Measurements from ENCODE around the gene SF3B2.
"Not testable (repeated sequence)": the region's sequence is repeated elsewhere in the genome, so short reads cannot be mapped to it uniquely, and the experiment has no call there.

The SF3B2 gene

DNA sequence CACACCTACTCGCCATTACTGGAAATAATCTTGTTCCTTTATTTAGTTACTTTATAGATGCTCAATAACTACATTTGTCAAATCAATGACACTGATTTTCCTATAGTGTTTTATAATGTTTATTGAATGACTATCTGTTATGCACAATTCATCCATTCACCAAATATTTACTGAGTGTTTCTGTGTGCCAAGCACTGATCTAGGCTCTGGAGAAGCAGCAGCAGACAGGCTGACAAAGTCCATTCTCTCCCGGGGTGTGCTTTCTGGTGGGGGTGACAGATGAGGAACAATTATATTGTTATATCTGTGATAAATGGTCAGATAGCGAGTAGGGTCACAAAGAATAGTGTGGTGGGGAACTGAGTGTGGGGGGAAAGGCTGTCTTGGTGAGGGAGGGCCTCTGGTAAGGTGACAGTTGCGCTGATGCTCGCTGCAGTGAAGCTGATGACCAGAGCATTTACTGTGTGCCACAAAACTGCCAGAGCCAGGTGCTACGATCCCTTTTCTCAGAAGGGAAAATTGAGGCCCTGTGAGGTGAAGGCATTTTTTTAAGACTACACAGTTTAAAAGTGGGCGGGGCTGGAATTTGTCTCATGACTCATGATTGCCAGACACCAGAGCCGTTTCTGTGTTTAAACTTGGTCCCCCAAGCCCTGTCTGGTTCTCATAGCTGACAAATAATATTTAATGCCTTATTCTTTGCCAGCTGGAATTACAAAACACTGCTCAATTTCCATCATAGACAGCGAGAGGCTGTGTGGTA lies 28.1 kb downstream of the SF3B2 start:
- no peak for DNase-seq

DNA sequence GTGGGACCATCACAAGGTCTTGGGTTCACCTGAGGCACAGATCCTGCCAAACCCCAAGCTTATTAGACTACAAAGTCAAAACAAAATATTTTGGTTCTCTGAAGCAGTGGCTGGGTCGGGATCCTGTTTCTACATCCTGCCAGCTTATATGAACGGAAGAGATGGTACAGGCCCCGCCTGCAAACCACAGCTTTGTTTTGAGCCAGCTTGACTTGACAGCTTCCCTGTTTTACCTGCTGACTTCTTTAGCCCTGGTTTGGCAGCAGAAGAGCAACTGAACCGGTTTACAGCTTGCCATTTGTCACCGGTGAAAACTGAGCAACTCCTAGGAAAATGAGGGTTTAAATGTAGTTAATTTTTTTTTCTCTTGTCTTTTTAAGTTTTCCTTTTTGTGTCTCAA lies 29.3 kb downstream of the SF3B2 start:
- no peak for DNase-seq

DNA sequence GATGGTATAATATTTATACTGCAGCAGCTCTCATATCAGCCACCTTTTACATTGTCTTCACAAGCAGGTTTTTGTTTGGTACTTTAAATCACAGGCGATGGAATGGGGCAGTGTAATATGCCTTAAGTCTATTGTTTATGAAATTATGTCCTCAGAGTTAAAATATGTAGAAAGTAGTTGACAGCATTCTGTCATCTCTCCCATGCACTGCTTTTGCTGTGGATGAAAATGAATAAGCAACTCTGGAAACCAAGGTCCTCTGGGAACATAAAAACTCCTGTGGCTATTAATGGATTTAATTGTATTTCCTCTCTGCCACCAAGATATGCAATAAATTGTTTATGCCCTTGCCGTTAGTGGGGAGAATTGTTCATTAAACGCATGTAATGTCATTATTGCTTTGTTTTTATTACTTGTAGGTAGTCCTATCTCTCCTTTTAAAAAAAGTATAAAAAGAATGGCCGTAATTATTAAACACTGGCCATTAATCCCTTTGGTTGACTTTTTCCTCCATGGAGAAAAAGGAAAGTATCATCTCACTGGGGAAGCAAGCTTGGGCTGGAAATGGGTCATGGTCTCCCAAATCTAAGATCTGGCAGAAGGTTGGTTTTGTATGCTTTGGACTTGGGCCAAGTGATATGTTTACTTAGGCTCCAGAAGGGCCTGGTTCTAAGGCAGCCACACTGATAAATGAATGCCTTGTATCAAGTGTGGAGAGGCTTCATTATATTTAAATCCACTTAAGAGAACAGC lies 31.0 kb downstream of the SF3B2 start:
- DNase-seq = no peak

DNA sequence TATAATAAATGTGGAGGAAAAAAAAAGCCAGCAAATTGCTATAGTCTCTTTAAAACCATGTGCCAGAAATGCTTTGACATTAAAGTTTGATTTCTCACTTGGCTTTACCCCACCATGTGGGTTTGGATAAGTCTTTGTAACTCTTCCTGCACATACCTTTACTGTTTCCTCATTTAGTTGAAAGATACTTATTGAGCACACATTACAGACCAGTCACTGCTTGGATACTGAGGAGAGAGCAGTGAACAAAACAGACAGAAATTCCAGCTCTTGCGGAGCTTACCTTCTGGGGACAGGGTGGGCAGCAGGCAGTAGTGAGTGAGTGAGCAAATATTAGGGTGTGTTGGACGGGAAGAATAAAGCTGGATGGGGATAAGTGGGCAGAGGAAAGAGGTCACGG lies 31.6 kb downstream of the SF3B2 start:
- DNase-seq = no peak

DNA sequence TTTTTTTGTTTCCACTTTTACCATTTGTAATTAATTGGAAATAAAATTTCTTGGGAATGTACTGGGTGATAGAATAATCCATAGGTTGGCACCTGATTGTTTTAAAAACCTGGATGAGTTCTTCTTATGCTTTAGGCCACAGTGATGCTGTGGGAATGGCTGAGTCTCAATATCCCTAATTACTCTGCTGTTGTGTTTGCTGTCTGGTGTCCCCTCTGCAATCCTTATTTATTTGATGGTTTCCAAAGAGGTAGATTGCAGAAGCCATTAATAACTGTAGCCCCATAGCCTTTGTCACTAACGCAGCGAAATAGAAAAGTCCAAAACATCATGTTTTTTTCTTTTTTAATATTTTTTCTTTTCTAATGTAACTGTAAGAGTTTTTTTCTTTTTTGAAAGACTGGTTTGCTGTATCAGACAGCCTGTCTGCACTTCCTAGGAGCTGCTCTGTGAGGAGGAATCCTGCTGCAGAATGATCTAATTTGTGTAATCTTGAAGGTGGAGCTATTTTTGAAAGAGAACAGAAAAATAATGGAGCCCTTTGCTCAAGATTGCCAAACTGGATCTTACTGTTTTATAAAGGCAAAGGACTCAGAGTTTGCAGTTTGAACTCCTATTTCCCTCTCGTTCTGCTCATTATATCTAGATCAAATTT lies 32.8 kb downstream of the SF3B2 start:
- no peak for DNase-seq

DNA sequence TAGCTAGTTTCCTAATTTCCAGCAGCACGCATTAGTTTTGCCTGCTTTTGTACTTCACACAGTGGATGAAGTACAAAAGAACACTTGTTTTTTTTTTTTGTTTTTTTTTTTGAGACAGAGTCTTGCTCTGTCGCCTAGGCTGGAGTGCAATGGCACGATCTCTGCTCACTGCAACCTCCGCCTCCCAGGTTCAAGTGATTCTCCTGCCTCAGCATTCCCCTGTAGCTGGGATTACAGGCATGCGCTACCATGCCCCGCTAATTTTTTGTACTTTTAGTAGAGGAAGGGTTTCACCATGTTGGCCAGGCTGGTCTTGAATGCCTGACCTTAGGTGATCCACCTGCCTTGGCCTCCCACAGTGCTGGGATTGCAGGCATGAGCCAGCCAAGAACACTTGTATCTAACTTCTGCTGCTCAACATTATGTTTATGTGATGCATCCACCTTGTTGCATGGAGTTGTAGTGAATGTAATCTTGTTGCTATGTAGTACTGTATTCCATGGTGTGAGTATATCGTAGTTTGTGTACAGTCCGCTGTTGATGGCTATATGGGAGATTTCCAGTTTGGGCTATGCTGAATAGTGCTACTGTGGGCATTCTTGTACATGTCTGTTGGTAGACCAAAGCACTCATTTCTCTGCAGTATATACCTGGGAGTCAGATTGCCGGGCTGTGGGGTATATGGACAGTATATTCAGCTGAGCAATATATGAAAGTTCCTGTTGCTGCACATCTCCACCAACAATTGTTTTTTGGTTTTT lies 35.2 kb downstream of the SF3B2 start:
- DNase-seq = no peak

DNA sequence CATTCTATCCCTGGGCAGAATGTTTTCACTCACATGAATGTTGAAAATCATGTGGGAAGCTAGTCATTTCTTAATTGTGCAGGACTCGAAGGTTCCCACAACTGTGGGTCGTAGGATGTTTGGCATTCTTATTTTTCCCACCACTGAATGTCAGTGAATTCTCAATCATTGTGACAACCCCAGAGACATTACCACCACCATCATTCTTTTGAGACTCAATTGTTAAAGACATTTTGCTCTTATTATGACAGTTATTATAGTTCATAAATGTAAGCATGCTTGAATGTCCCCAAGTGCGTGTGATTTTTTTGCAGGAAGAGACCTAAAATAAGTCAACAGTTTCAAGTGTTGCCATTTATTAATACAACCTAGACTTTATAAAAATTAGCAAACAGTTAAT lies 36.9 kb downstream of the SF3B2 start:
- no peak for DNase-seq

DNA sequence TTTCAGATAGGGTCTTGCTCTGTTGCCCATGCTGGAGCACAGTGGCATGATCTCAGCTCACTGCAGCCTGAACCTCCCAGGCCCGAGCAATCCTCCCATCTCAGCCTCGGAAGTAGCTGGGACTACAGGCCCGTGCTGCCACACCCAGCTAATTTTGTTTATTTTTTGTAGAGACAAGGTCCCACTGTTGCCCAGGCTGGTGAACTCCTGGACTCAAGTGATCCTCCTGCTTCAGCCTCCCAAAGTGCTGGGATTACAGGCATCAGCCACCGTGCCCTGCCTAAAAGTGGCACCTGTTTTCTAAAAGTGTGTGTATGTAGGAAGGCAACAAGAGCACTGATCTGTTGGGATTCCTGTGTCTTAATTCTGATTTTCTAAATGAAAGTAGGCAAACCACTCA lies 38.1 kb downstream of the SF3B2 start:
- no peak for DNase-seq

DNA sequence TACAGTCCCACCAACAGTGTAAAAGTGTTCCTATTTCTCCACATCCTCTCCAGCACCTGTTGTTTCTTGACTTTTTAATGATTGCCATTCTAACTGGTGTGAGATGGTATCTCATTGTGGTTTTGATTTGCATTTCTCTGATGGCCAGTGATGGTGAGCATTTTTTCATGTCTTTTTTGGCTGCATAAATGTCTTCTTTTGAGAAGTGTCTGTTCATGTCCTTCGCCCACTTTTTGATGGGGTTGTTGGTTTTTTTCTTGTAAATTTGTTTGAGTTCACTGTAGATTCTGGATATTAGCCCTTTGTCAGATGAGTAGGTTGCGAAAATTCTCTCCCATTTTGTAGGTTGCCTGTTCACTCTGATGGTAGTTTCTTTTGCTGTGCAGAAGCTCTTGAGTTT lies 40.0 kb downstream of the SF3B2 start:
- not testable (repeated sequence) for DNase-seq

DNA sequence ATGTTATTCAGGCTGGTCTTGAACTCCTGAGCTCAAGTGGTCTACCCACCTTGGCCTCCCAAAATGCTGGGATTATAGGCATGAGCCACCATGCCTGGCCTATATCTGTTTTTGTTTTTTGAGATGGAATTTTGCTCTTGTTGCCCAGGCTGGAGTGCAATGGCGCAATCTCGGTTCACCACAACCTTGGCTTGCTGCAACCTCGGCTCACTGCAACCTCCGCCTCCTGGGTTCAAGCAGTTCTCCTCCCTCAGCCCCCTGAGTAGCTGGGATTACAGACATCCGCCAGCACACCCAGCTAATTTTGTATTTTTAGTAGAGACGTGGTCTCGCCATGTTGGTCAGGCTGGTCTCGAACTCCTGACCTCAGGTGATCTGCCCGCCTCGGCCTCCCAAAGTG lies 47.6 kb downstream of the SF3B2 start:
- not testable (repeated sequence) for DNase-seq

DNA sequence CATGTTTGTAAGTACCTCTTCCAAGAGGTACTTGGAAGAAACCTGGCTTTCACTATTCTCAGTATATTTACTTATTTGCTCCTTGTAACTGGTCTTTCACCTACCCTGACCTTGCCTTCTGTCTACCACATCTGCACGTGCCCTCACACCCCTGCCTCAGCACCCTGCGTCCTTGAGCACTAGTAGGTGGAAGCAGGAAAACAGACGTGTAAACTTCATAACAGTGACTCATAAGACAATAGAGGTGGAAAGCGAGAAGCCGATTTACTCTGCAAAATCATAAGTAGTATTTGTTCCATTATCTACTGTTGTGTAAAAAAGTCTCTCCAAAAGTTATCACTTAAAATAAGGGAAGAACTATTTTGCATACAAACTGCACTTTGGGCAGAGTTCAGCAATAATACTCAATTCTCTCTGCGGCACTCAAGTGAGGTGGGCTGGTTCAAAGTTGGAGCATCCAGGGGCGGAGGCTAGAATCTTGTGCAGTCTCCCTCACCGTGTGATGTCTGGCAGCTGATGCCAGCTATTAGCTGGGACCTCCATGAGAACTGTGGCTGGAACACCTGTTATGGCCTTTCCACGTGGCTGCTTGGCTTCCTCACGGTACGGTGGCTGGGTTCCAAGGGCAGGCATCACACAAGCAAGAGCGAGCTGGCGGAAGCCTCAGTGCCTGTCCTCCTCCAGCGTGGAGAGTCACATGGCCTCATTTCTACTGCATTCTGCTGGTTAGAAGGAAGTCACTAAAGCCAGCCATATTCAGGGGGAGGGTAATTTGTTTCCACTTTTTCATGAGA lies 48.3 kb downstream of the SF3B2 start:
- DNase-seq = no peak

DNA sequence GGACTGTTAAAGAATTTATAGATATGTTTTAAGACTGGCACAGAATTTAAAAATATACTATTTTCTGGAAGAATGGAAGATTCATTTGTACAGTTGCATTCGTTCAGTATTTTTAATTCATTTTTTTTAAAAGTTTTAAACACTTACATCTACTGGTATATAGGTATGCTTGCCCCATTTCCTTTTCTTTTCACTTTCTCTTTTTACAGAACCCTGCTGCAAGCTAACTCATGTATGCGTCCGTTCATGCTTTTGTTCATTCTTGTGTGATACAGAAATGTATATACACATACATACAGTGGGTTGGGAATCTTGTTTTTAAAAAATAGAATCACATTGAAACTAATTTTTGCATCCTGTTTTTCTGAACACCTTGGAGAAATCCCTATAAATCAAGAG lies 48.9 kb downstream of the SF3B2 start:
- no peak for DNase-seq

DNA sequence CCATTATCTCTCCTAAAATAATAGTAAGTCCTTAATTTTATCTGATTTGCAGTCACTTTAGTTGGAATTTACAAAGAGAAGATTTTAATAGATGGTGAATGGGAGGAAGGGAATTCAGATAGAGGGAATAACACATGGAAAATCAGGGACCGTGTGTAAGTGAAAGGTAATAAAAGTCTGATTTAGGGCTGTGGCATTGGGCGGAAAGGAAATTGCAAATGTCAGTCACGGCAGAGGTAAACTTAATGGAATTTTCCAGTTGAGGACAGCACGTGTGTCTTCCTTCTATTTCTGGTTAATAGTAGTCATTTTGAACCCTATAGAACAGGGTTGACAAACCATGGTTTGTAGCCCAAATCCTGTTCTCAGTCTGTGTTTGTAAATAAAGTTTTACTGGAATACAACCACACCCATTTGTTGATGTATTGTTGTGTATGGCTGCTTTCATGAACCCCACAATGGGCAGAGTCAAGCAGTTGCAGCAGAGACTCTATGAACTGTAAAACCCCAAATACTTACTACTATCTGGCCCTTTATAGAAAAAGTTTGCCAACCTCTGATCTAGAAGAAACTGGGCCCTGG lies 52.0 kb downstream of the SF3B2 start:
- DNase-seq = no peak

DNA sequence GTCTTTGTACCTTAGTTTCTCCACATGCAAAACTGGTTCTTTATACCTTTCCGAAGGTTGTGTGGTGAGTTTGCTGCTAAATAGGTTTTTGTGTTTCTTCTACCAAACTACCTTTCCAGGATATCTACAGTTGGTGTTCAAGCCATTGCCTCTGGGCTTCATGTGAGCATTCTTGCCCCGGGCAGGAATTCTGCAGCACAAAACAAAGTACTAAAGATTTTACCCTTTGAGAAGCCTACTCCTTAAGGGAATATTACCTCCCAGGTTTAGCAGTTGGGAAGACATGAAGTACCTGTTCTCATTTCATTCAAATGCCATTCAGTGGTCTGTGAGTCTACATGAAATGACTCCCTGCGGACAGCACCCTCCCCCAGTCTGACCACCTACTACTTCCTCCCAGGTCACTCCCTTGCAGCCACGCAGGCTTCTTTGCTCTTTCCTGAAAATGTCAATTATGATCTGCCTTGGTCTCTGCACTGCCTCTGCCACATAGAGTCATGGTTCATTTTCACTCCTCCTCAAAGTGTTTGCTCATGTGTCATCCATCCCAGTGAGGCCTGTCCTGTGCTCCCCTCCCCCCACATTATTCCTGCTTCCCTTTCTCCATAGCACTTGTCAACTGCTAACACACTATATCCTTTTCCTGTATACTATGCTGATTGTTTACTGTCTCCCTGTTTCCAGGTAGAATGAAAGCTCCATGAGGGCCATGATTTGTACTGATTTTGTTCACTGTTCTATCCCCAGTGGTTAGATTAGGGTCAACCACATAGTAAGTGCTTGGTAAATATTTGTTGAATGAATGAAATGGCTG lies 54.8 kb downstream of the SF3B2 start:
- DNase-seq = no peak

DNA sequence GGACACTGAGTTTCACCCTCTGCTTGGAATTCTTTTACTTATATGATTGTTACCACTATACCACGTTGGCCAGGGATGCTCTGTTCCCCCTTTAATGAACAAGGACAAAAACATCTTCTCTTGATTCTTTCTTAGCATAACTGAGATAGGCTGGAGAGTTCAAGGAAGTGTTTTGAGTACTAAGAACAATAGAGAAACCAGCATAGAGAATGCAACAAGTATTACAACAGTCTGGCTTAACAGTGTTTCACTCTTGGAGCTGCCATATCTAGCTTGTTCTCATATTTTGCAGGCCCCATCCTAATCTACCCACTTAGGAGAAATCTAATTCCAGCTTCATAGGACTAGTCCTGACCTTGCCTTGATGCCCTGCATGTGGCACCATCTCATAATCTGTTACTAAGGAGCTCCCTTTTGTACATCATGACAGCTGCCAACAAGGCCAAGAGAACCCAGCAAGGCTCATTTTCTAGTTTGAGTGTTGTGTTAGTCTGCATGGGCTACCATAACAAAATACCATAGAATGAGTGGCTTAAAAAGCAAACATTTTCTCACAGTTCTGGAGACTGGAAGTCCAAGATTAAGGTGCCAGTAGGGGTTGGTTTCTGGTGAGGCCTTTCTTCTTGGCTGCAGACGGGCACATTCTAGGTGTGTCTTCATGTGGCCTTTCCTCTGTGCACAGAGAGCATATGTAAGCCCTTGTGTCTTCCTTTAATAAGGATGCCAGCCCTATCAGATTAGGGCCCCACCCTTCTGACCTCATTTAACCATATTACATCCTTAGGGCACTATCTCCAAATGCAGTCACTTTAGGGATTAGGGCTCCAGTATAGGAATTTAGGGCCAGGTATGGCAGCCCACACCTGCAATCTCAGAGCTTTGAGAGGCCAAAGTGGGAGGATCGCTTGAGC lies 55.7 kb downstream of the SF3B2 start:
- DNase-seq = no peak

DNA sequence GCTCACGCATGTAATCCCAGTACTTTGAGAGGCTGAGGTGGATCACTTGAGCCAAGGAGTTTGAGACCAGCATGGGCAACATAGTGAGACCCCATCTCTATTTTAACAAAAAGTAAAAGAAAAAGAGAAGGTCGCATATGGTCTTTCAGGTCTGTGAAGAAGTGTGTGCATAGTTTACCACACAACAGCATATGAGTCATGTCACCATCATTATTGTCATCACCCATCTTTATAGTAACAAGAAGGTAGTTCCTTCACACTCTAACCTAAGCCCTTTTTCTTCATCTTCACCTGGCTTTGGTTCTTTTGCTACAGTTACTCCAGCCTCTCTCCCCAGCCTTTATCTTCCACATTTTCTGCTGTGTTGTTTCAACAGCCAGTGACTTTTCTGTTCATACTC lies 57.1 kb downstream of the SF3B2 start:
- no peak for DNase-seq

DNA sequence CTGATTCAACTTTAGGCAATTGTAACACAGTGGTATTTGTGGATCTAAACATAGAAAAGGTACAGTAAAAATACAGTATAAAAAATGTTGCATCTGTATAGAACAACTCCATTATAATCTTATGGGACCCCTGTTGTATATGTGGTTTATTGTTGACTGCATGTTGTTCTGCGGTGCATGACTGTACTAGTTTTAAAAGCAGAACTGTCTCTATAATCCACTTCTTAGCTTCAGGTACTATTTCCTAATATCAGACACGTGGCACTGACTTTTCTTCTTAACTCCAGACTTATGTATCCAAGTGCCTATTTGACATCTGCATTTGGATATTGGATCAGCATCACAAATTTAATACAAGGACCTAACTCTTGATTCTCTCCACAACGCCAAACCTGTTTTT lies 59.0 kb downstream of the SF3B2 start:
- no peak for DNase-seq

DNA sequence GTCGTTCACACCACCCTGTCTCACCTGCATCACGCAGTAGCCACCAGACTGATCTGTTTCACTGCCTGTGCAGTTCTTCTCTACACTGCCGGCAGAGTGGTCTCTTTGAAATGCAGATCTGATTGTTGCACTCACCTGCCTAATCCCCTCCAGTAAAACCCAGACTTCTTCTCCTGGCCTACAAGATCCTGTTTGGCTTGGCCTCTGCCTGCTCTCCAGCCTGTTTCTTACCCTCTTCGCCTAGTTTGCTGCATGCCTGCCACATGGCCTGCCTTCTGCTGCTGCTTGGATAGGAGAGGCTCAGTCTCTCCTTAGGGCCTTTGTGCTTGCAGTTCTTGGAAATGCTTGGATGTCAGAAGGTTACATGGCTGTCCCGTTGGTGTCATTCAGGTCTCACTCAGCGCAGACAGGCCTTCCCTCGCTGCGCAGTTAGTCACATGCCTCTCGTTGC lies 59.9 kb downstream of the SF3B2 start:
- DNase-seq = no peak

DNA sequence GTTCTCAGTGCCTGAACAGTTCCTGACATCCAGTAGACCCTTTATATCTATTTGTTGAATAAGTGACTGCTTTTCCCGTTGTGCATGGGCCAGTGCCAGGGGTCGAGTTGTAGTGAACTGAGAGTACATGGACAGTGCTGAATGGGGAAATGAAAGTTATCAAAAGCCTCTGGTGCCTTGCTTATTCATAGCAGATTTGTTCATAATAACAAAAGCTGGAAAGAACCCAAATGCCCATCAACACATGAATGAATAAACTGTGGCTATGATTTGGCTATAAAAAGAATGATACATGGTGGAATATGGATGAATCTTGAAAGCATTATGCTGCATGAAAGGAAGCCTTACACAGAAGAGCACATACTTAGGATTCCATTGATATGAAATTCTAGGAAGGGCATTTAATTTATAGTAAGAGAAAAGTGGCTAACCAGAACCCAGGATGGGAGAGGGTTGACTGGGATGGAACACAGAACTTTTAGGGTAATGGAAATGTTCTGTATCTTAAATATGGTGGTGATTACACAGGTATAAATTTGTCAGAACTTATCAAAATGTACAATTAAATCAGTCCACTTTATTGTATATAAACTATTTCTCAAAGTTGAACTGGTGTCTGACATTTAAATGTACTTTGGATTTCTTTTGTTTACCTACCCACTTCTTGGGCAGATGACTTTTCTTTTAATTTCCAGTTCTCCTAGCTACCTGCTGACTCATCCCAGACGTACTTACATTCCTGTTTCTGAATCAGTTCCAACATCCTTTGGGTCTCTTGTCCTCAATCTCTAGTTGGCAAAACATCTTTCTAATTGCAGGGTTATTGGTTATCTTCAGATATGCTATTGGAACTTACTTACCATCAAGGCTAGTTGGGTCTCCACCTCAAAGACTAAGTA lies 60.7 kb downstream of the SF3B2 start:
- no peak for DNase-seq

All from GOT3 (cell line).